GM12878 (cell line): Measurements from ENCODE around the gene PNMA6F. TPM values are rescaled to one million over a fixed set of nuclear protein-coding genes. Genes with fewer than 3 reads are reported as not detected.

Source experiments
- ATAC-seq: fragments of 200-7000 bp; cut with Tn5 transposase; 3 replicates; pipeline ENCODE4 v1.9.1; 2020; ENCODE audit warnings: mild to moderate bottlenecking, moderate library complexity
- BruUV-seq: library from RNA; stranded (reverse); fragments of 400-500 nt; replicated peaks from 2 replicates; lab custom pipeline; 2021; lab: Mats Ljungman, UMichigan
- CTCF ChIA-PET: fragments of 300-600 bp; sonication (Branson Sonifier 250); formaldehyde crosslinking; extraction: SDS; loops from one replicate; lab custom pipeline; 2021; ENCODE audit warnings: inconsistent platforms; lab: Yijun Ruan, JAX
- POLR2A ChIA-PET: fragments of 350-600 bp; formaldehyde crosslinking; extraction: SDS; loops from one replicate; lab custom pipeline; 2021; ENCODE audit warnings: inconsistent platforms; lab: Charles Lee
- RAD21 ChIA-PET: fragments of 300-600 bp; sonication (Branson Sonifier 250); formaldehyde crosslinking; loops from one replicate; lab custom pipeline; 2023; ENCODE audit warnings: antibody characterized with exemption; ENCODE audit not compliant: unreplicated experiment; lab: Charles Lee
- SMC1A ChIA-PET: fragments of 300-600 bp; sonication (Branson Sonifier 250); formaldehyde crosslinking; loops from one replicate; lab custom pipeline; 2023; ENCODE audit not compliant: unreplicated experiment, uncharacterized antibody; lab: Charles Lee
- DNase-seq: peaks from one replicate; pipeline ENCODE4 v3.0.0-alpha.2; 2011; ENCODE audit warnings: low read depth, low spot score
- FAIRE-seq: peaks from 3 replicates; lab custom pipeline; 2011; peaks lifted over from hg19 to GRCh38; lab: Jason Lieb, UNC
- H2AFZ ChIP-seq: 2 replicates; pipeline ENCODE4 v1.6.0; 2011; ENCODE audit warnings: low read depth, low read length, control low read depth; ENCODE audit not compliant: control insufficient read depth
- H3K27ac ChIP-seq: 2 replicates; pipeline ENCODE4 v1.5.1; 2011; ENCODE audit warnings: control low read depth; ENCODE audit not compliant: control insufficient read depth, insufficient read depth
- H3K27me3 ChIP-seq, 2 experiments: replicated peaks in 1 of 2; 2 replicates each; pipeline versions ENCODE4 v1.6.0 to v1.6.1; 2011; ENCODE audit warnings: low read length in 1 of 2; ENCODE audit not compliant: control insufficient read depth in 2 of 2, insufficient read depth in 2 of 2
- H3K36me3 ChIP-seq, 2 experiments: 2 replicates each; pipeline ENCODE4 v1.5.1; 2011; ENCODE audit warnings: low read length in 1 of 2; ENCODE audit not compliant: control insufficient read depth in 2 of 2, insufficient read depth in 2 of 2
- H3K4me1 ChIP-seq: 2 replicates; pipeline ENCODE4 v1.6.1; 2011; ENCODE audit warnings: mild to moderate bottlenecking, low read length, moderate library complexity, mixed read lengths; ENCODE audit not compliant: control insufficient read depth, insufficient read depth
- H3K4me2 ChIP-seq: 2 replicates; pipeline ENCODE4 v1.6.0; 2011; ENCODE audit warnings: control low read depth; ENCODE audit not compliant: control insufficient read depth, insufficient read depth
- H3K4me3 ChIP-seq: fragments of 200-600 bp; sonication (generic); 2 replicates; pipeline ENCODE4 v1.5.1; 2016
- H3K79me2 ChIP-seq: 2 replicates; pipeline ENCODE4 v1.6.0; 2011; ENCODE audit warnings: low read length; ENCODE audit not compliant: control insufficient read depth, insufficient read depth
- H3K9ac ChIP-seq: 2 replicates; pipeline ENCODE4 v1.8.0; 2011; ENCODE audit warnings: low read length, control low read depth, mixed read lengths; ENCODE audit not compliant: control insufficient read depth, insufficient read depth
- H3K9me3 ChIP-seq: replicated peaks from 3 replicates; pipeline ENCODE4 v1.5.1; 2011; ENCODE audit warnings: mild to moderate bottlenecking, low read length; ENCODE audit not compliant: control insufficient read depth, insufficient read depth
- H4K20me1 ChIP-seq: 2 replicates; pipeline ENCODE4 v1.6.0; 2011; ENCODE audit not compliant: control insufficient read depth, insufficient read depth
- CTCF ChIP-seq, 3 experiments: IDR thresholded peaks in 2 of 3; conservative IDR thresholded peaks in 1 of 3; 2 replicates each; pipeline ENCODE4 v1.5.1; 2011; ENCODE audit warnings: low read depth in 3 of 3, low read length in 3 of 3, mild to moderate bottlenecking in 3 of 3, control low read depth in 2 of 3, moderate library complexity in 2 of 3, inconsistent platforms in 1 of 3, mixed read lengths in 1 of 3; ENCODE audit not compliant: control insufficient read depth in 2 of 3, insufficient read depth in 1 of 3; ENCODE audit errors: extremely low read depth in 1 of 3
- JUNB ChIP-seq: IDR thresholded peaks from 2 replicates; pipeline ENCODE4 v1.6.1; 2016; ENCODE audit warnings: antibody characterized with exemption, mild to moderate bottlenecking
- MTA3 ChIP-seq: IDR thresholded peaks from 2 replicates; pipeline ENCODE4 v1.6.1; 2012; ENCODE audit warnings: low read length, inconsistent platforms, borderline replicate concordance
- NR2F1 ChIP-seq: fragments of 450-650 bp; conservative IDR thresholded peaks from 2 replicates; pipeline ENCODE4 v1.6.1; 2017; ENCODE audit warnings: mild to moderate bottlenecking
- TCF12 ChIP-seq: IDR thresholded peaks from 2 replicates; pipeline ENCODE4 v1.6.1; 2011; ENCODE audit warnings: low read depth, mild to moderate bottlenecking, low read length
- ZNF217 ChIP-seq: fragments of 450-650 bp; IDR thresholded peaks from 2 replicates; pipeline ENCODE4 v1.6.1; 2017; ENCODE audit warnings: antibody characterized with exemption, mild to moderate bottlenecking
- WGBS: methylation state at CpG from one replicate; pipeline ENCODE4 v1.1.6; 2016; ENCODE audit warnings: low lambda C conversion rate; ENCODE audit not compliant: insufficient replicate concordance, insufficient coverage; ENCODE audit errors: missing lambda C conversion rate; 5-methylcytosine and 5-hydroxymethylcytosine counted together
- in situ Hi-C: fragments of 300-500 bp; cut with MboI; formaldehyde crosslinking; loops from 9 replicates; pipeline ENCODE4 v1.14.3; 2018; ENCODE audit warnings: mixed read lengths
- intact Hi-C: fragments of 100-400 bp; cut with micrococcal nuclease; formaldehyde crosslinking; loops from one replicate; pipeline ENCODE4 v1.14.2; 2022; ENCODE audit not compliant: unreplicated experiment
- polyA plus RNA-seq, 11 experiments: library from polyadenylated mRNA; depleted of rRNA in 4 of 11; unstranded in 6 of 11; stranded (reverse) in 5 of 11; fragments of >200 nt; fragmentation: Nextera tagmentation in 4 of 11; fragmentation: Illumina TruSeq in 1 of 11; extraction: Ambion mirVana in 4 of 11; extraction: Trizol in 1 of 11; gene quantifications; 1 replicate in 1 of 11; 2 replicates in 10 of 11; pipeline versions ENCODE4 v1.2.1 to v1.2.3, GENCODE V29; 2011 to 2016; ENCODE audit warnings: inconsistent platforms in 2 of 11, missing spikeins in 2 of 11, low read depth in 1 of 11
- total RNA-seq, 4 experiments: library from RNA; depleted of rRNA in 3 of 4; stranded (reverse); fragments of >200 nt in 3 of 4; fragmentation: Illumina TruSeq in 1 of 4; extraction: Trizol in 1 of 4; gene quantifications; 2 replicates each; pipeline versions ENCODE4 v1.2.1 to v1.2.3, GENCODE V29; 2013 to 2021
- TF ChIP-seq, protein P1 (sequence below): IDR thresholded peaks from 2 replicates; pipeline ENCODE4 v1.6.1; 2012; ENCODE audit warnings: improper control_type of control experiment, low read depth, low read length; ENCODE audit not compliant: insufficient replicate concordance

The PNMA6F gene
- total and polyA plus RNA-seq, 10 of the 15 experiments (the other 5 are each of a cell fraction or from before 2014, with no cell fraction given) = not detected

DNA sequence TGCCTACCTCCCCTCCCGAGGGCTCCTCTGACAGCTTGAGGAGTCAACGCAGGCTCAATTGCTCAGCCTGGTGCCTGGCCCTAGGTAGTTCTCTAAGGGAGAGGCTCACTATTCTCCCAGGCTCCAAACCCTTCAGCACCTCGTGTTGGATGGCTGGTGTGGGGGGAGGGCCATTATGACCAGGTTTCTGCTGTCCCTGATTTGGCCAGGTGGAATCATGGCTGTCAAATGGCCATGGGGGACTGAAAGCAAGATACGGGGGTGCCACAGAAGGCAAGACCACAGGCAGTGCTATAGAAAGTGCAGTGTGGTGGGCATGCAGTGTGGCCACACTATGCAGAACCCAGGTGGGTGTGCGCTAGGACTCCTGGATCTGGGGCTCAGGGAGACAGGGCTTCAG is 9.5 kb downstream of the PNMA6F start:
- ATAC-seq (no peak), FAIRE-seq (no peak), DNase-seq (no peak)
- in situ Hi-C loops = loop anchor here (25.0 kb wide), 1 partner anchor 150 kb away; no protein-coding TSS in a partner anchor
- 21% methylated on average over 5 of the region's 5 CpGs for WGBS
- intact Hi-C loops = no loop called here
- ChIA-PET RAD21 (no interaction called here), SMC1A (no interaction called here), POLR2A (no interaction called here), CTCF (no interaction called here)
- Histone ChIP-seq H3K27me3 (no peaks in the 10 kb centered on the region), H3K79me2 (no peaks in the 10 kb centered on the region), H2AFZ (no peak overlapping the region), H3K9ac (no peak overlapping the region), H4K20me1 (no peaks in the 10 kb centered on the region), H3K4me3 (no peak overlapping the region), H3K36me3 (no peaks in the 10 kb centered on the region), H3K9me3 (no peaks in the 10 kb centered on the region), H3K27ac (no peak overlapping the region), H3K4me1 (no peaks in the 10 kb centered on the region), H3K4me2 (no peak overlapping the region)
- TF ChIP-seq CTCF (IDR thresholded peaks at IDR 0.05 in 2 of 3, conservative IDR thresholded peaks at IDR 0.05 in 1 of 3; ENCODE audit: control insufficient read depth in 2 of 3, extremely low read depth in 1 of 3, insufficient read depth in 1 of 3, low read depth in 3 of 3, low read length in 3 of 3) = no peak
- no peak for TF ChIP-seq NR2F1
- no peak for TF ChIP-seq ZNF217
- no peak for TF ChIP-seq MTA3
- no peak for TF ChIP-seq TCF12
- TF ChIP-seq JUNB = no peak
- TF ChIP-seq, protein P1, sequence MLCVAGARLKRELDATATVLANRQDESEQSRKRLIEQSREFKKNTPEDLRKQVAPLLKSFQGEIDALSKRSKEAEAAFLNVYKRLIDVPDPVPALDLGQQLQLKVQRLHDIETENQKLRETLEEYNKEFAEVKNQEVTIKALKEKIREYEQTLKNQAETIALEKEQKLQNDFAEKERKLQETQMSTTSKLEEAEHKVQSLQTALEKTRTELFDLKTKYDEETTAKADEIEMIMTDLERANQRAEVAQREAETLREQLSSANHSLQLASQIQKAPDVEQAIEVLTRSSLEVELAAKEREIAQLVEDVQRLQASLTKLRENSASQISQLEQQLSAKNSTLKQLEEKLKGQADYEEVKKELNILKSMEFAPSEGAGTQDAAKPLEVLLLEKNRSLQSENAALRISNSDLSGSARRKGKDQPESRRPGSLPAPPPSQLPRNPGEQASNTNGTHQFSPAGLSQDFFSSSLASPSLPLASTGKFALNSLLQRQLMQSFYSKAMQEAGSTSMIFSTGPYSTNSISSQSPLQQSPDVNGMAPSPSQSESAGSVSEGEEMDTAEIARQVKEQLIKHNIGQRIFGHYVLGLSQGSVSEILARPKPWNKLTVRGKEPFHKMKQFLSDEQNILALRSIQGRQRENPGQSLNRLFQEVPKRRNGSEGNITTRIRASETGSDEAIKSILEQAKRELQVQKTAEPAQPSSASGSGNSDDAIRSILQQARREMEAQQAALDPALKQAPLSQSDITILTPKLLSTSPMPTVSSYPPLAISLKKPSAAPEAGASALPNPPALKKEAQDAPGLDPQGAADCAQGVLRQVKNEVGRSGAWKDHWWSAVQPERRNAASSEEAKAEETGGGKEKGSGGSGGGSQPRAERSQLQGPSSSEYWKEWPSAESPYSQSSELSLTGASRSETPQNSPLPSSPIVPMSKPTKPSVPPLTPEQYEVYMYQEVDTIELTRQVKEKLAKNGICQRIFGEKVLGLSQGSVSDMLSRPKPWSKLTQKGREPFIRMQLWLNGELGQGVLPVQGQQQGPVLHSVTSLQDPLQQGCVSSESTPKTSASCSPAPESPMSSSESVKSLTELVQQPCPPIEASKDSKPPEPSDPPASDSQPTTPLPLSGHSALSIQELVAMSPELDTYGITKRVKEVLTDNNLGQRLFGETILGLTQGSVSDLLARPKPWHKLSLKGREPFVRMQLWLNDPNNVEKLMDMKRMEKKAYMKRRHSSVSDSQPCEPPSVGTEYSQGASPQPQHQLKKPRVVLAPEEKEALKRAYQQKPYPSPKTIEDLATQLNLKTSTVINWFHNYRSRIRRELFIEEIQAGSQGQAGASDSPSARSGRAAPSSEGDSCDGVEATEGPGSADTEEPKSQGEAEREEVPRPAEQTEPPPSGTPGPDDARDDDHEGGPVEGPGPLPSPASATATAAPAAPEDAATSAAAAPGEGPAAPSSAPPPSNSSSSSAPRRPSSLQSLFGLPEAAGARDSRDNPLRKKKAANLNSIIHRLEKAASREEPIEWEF = no peak
- no TSS peak for BruUV-seq
